Measurements from ENCODE around the gene TOP1. TPM values are rescaled to one million over a fixed set of nuclear protein-coding genes. Genes with fewer than 3 reads are reported as not detected.

The TOP1 gene
- total and polyA plus RNA-seq, 2 of the 4 experiments (the other 2 are of a cell fraction): 14.0 to 21.5 TPM

DNA sequence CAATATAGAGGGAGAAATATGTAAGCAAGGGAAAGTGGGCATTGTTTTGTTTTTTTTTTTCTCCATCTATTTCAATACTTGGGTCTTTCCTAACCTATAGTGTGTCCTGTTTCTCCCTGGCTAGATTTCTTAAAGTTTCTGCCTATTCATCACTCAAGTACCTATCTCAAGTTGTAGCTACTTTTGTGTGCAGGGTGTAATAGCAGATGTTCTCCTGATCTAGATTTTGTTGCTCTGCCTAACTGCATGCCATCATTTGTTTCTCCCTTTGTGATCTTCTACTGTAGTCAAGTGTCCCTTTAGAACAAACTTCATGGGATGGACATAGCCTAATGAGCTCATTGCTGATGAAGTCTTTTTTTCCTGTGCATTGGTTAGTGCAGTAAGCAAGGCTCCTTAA lies 45.8 kb downstream of the TOP1 start:
- Histone ChIP-seq H3K27ac (ENCODE audit: insufficient read depth, low read length) (no peak overlapping the region), H3K56ac (ENCODE audit: extremely low read depth, insufficient read depth, low read length) (no peak overlapping the region), H3K9me3 (ENCODE audit: control insufficient read depth, insufficient read depth, low read length) (no peaks in the 10 kb centered on the region), H2BK20ac (ENCODE audit: low read depth, low read length) (no peak overlapping the region), H4K20me1 (ENCODE audit: insufficient read depth, low read length) (peaks cover 43% of the 10 kb centered on the region; the same call in 1 of the 2 replicates), H4K91ac (ENCODE audit: insufficient read depth, low read depth, low read length) (no peak overlapping the region), H2BK15ac (ENCODE audit: low read depth, low read length) (no peak overlapping the region), H2AK9ac (replicated peaks; ENCODE audit: low read depth, low read length, poor library complexity) (no peak overlapping the region), H2AFZ (replicated peaks; ENCODE audit: low read length, poor library complexity) (no peak overlapping the region), H2BK5ac (ENCODE audit: low read depth, low read length, poor library complexity, severe bottlenecking) (no peak overlapping the region), H3K27me3 (ENCODE audit: control insufficient read depth, insufficient read depth, low read length) (no peaks in the 10 kb centered on the region), H3K9me1 (ENCODE audit: insufficient read depth, low read length) (peaks cover 5% of the 10 kb centered on the region), H2BK120ac (ENCODE audit: low read depth, low read length) (no peak overlapping the region), H3K23ac (ENCODE audit: low read depth, low read length) (peak overlapping the region; percentile 39; the same call in 1 of the 2 replicates), H3K4me1 (ENCODE audit: control insufficient read depth, insufficient read depth, low read length) (peaks cover 27% of the 10 kb centered on the region), H3K4me3 (ENCODE audit: insufficient read depth, low read depth, low read length) (no peak overlapping the region), H3K18ac (ENCODE audit: low read depth, low read length) (peak overlapping the region; percentile 40; the same call in 1 of the 2 replicates), H3K4me2 (ENCODE audit: low read depth, low read length) (no peak overlapping the region), H3K9ac (ENCODE audit: low read depth, low read length) (no peak overlapping the region), H3K36me3 (ENCODE audit: control insufficient read depth, insufficient read depth, low read length) (peaks cover 18% of the 10 kb centered on the region), H3K79me1 (ENCODE audit: low read depth in 1 of 2, low read length in 2 of 2) (peaks cover 51 to 79% of the 10 kb centered on the region in 2 experiments), H3K4ac (ENCODE audit: low read depth, low read length) (no peak overlapping the region), H4K5ac (ENCODE audit: low read depth, low read length) (no peak overlapping the region), H3K14ac (replicated peaks; ENCODE audit: low read depth, low read length) (peak overlapping the region; percentile 33; the same call in 1 of the 2 replicates), H2AK5ac (ENCODE audit: low read depth, low read length) (no peak overlapping the region), H4K8ac (ENCODE audit: low read depth in 2 of 2, low read length in 2 of 2) (no peak overlapping the region)
- POLR2A ChIA-PET (ENCODE audit: unreplicated experiment): no interaction called here
- in situ Hi-C loops (cut with MboI; ENCODE audit: low sequenced_read_pairs): no loop called here
- ATAC-seq (ENCODE audit: low read depth): no peak
- intact Hi-C loops (cut with micrococcal nuclease): no loop called here
- CTCF ChIA-PET: interaction anchor here (1.5 kb wide), 1 partner anchor 84 kb away, joined by 4 read pairs; no protein-coding TSS in a partner anchor
- dilution Hi-C loops (cut with HindIII; ENCODE audit: low sequenced_read_pairs, unreplicated experiment): no loop called here
- TF ChIP-seq, protein P1, sequence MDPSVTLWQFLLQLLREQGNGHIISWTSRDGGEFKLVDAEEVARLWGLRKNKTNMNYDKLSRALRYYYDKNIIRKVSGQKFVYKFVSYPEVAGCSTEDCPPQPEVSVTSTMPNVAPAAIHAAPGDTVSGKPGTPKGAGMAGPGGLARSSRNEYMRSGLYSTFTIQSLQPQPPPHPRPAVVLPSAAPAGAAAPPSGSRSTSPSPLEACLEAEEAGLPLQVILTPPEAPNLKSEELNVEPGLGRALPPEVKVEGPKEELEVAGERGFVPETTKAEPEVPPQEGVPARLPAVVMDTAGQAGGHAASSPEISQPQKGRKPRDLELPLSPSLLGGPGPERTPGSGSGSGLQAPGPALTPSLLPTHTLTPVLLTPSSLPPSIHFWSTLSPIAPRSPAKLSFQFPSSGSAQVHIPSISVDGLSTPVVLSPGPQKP (IDR thresholded peaks at IDR 0.05; ENCODE audit: borderline replicate concordance, low read depth, low read length): no peak
- no peak for TF ChIP-seq SMC3 (IDR thresholded peaks at IDR 0.05; ENCODE audit: low read depth, low read length)
- TF ChIP-seq, protein P2, sequence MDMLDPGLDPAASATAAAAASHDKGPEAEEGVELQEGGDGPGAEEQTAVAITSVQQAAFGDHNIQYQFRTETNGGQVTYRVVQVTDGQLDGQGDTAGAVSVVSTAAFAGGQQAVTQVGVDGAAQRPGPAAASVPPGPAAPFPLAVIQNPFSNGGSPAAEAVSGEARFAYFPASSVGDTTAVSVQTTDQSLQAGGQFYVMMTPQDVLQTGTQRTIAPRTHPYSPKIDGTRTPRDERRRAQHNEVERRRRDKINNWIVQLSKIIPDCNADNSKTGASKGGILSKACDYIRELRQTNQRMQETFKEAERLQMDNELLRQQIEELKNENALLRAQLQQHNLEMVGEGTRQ (IDR thresholded peaks at IDR 0.05; ENCODE audit: low read depth, low read length): no peak
- no peak for TF ChIP-seq POLR2A (IDR thresholded peaks at IDR 0.05; ENCODE audit: low read depth, low read length)
- no peak for TF ChIP-seq MAFK (IDR thresholded peaks at IDR 0.05; ENCODE audit: low read depth, low read length)
- TF ChIP-seq CHD1 (IDR thresholded peaks at IDR 0.05; ENCODE audit: low read depth, low read length): no peak
- no TSS peak for BruUV-seq (replicated peaks)
- no peak for DNase-seq
